CD14-positive monocyte (primary cell): ENCODE data around the gene GCKR. TPM values are rescaled to one million over a fixed set of nuclear protein-coding genes. Genes with fewer than 3 reads are reported as not detected.

ENCODE experiments used
- DNase-seq, 3 donors: peaks; one replicate each; pipeline ENCODE4 v3.0.0-alpha.2; 2011 to 2022
- H2AFZ ChIP-seq: 2 replicates; pipeline ENCODE4 v1.6.0; 2012; ENCODE audit warnings: mild to moderate bottlenecking, low read depth, low read length, inconsistent platforms; ENCODE audit not compliant: insufficient read depth, poor library complexity, severe bottlenecking
- H3K27ac ChIP-seq, 2 donors: 1 replicate in 1 of 2; 2 replicates in 1 of 2; pipeline ENCODE4 v1.5.1; 2012 to 2013; ENCODE audit warnings: low read length in 2 of 2, control low read depth in 1 of 2, inconsistent platforms in 1 of 2, low read depth in 1 of 2, mild to moderate bottlenecking in 1 of 2
- H3K27me3 ChIP-seq, 2 donors: one replicate each; pipeline versions ENCODE4 v1.6.0 to v1.6.1; 2011 to 2013; ENCODE audit warnings: low read length in 2 of 2; ENCODE audit not compliant: control insufficient read depth in 2 of 2, insufficient read depth in 2 of 2
- H3K36me3 ChIP-seq, 2 donors: replicated peaks in 1 of 2; 1 replicate in 1 of 2; 2 replicates in 1 of 2; pipeline versions ENCODE4 v1.5.1 to v1.6.1; 2012 to 2013; ENCODE audit warnings: low read length in 2 of 2, control low read depth in 1 of 2, inconsistent platforms in 1 of 2, mild to moderate bottlenecking in 1 of 2; ENCODE audit not compliant: insufficient read depth in 2 of 2, control insufficient read depth in 1 of 2
- H3K4me1 ChIP-seq, 2 donors: 1 replicate in 1 of 2; 2 replicates in 1 of 2; pipeline versions ENCODE4 v1.5.1 to v1.6.1; 2012 to 2013; ENCODE audit warnings: low read length in 2 of 2, control low read depth in 1 of 2, inconsistent platforms in 1 of 2, mild to moderate bottlenecking in 1 of 2, moderate library complexity in 1 of 2; ENCODE audit not compliant: insufficient read depth in 2 of 2, control insufficient read depth in 1 of 2
- H3K4me2 ChIP-seq: replicated peaks from 2 replicates; pipeline ENCODE3; 2012; ENCODE audit warnings: low read length, moderate library complexity, mild to moderate bottlenecking; ENCODE audit not compliant: poor library complexity, severe bottlenecking; ENCODE audit errors: extremely low read depth
- H3K4me3 ChIP-seq, 3 experiments: fragments of 200-600 bp in 1 of 3; sonication (generic) in 1 of 3; replicated peaks in 1 of 3; 1 replicate in 2 of 3; 2 replicates in 1 of 3; pipeline ENCODE4 v1.5.1; 2011 to 2013; ENCODE audit warnings: low read length in 3 of 3, mild to moderate bottlenecking in 3 of 3, control low read depth in 2 of 3, low read depth in 2 of 3, inconsistent platforms in 1 of 3, moderate library complexity in 1 of 3
- H3K79me2 ChIP-seq: 2 replicates; pipeline ENCODE4 v1.6.0; 2012; ENCODE audit warnings: mild to moderate bottlenecking, control low read depth, inconsistent platforms, low read length, moderate library complexity; ENCODE audit not compliant: insufficient read depth
- H3K9ac ChIP-seq: 2 replicates; pipeline ENCODE4 v1.6.0; 2017; ENCODE audit warnings: low read length, mild to moderate bottlenecking; ENCODE audit not compliant: insufficient read depth, poor library complexity, severe bottlenecking
- H3K9me3 ChIP-seq, 2 donors: replicated peaks in 1 of 2; 1 replicate in 1 of 2; 2 replicates in 1 of 2; pipeline versions ENCODE4 v1.5.1 to v1.6.1; 2012 to 2013; ENCODE audit warnings: low read length in 2 of 2, control low read depth in 1 of 2; ENCODE audit not compliant: control insufficient read depth in 1 of 2, insufficient read depth in 1 of 2
- H4K20me1 ChIP-seq: 2 replicates; pipeline ENCODE4 v1.6.0; 2012; ENCODE audit warnings: mild to moderate bottlenecking, low read length, control low read depth, moderate library complexity; ENCODE audit not compliant: insufficient read depth
- H3K27ac Mint-ChIP-seq, 7 donors: one replicate each; pipeline ENCODE4 v1.8.0; 2020; ENCODE audit warnings: mild to moderate bottlenecking in 7 of 7, mixed read lengths in 7 of 7, moderate library complexity in 6 of 7, inconsistent platforms in 2 of 7
- H3K27me3 Mint-ChIP-seq, 3 donors: one replicate each; pipeline ENCODE4 v1.8.0; 2021 to 2022; ENCODE audit warnings: low read depth in 3 of 3, mild to moderate bottlenecking in 3 of 3, mixed read lengths in 3 of 3, moderate library complexity in 3 of 3, inconsistent platforms in 1 of 3
- H3K36me3 Mint-ChIP-seq, 2 donors: one replicate each; pipeline ENCODE4 v1.8.0; 2020; ENCODE audit warnings: mixed read lengths in 2 of 2, inconsistent platforms in 1 of 2, mild to moderate bottlenecking in 1 of 2
- H3K4me1 Mint-ChIP-seq: one replicate; pipeline ENCODE4 v1.8.0; 2020; ENCODE audit warnings: mild to moderate bottlenecking, mixed read lengths
- H3K4me3 Mint-ChIP-seq, 2 donors: one replicate each; pipeline ENCODE4 v1.8.0; 2020; ENCODE audit warnings: mild to moderate bottlenecking in 2 of 2, mixed read lengths in 2 of 2, moderate library complexity in 1 of 2
- H3K9me3 Mint-ChIP-seq, 7 donors: one replicate each; pipeline ENCODE4 v1.8.0; 2020 to 2022; ENCODE audit warnings: mixed read lengths in 7 of 7, mild to moderate bottlenecking in 6 of 7, moderate library complexity in 6 of 7, inconsistent platforms in 2 of 7
- WGBS: methylation state at CpG from one replicate; pipeline ENCODE4 v1.1.5; 2013; ENCODE audit warnings: missing lambda C conversion rate; ENCODE audit not compliant: insufficient coverage; 5-methylcytosine and 5-hydroxymethylcytosine counted together
- intact Hi-C, 2 donors: fragments of 100-400 bp; cut with micrococcal nuclease; formaldehyde crosslinking; loops; one replicate each; pipeline versions ENCODE4 v1.15.0 to v1.15.1; 2023
- polyA plus RNA-seq, 3 donors: library from polyadenylated mRNA; depleted of rRNA in 1 of 3; unstranded in 2 of 3; stranded (reverse) in 1 of 3; fragments of 300-500 nt in 2 of 3; fragments of >200 nt in 1 of 3; fragmentation: Illumina TruSeq in 2 of 3; gene quantifications; 1 replicate in 2 of 3; 2 replicates in 1 of 3; pipeline ENCODE4 v1.2.3, GENCODE V29; 2012 to 2021
- TF ChIP-seq, protein P1 (sequence below): fragments of 200-600 bp; IDR thresholded peaks from one replicate; pipeline ENCODE4 v1.8.0; 2022; ENCODE audit warnings: antibody characterized with exemption, mild to moderate bottlenecking

GCKR gene
- polyA plus RNA-seq, 3 donors: not detected

DNA sequence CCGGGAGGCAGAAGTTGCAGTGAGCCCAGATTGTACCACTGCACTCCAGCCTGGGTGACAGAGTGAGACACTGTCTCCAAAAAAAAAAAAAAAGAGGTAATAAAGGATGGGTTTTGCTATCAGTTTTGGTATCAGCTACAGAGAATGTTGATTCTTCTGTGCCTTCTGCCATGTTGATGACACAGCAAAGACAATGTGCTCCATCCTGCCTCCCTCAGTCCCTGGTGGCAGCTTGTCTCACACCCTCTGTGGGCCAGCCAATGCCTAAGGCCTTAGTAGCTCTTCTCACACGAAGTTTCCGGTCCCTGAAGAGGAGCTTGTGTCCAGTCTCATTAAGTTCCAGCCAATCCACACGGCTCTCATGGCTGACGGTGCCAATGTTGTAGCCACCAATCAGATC, 24.7 kb upstream of the GCKR start:
- Histone ChIP-seq H3K36me3 (peaks cover 8 to 22% of the 10 kb centered on the region in 2 donors), H3K27ac (no peak overlapping the region), H3K79me2 (no peaks in the 10 kb centered on the region), H4K20me1 (no peaks in the 10 kb centered on the region), H3K4me1 (no peaks in the 10 kb centered on the region), H3K9me3 (no peaks in the 10 kb centered on the region), H3K4me3 (no peak overlapping the region), H3K27me3 (no peaks in the 10 kb centered on the region), H3K4me2 (no peak overlapping the region), H2AFZ (no peak overlapping the region), H3K9ac (no peak overlapping the region)
- WGBS: 96% methylated on average over 3 of the region's 5 CpGs
- H3K27me3 Mint-ChIP-seq: peaks cover 0 to 1% (median 0%) of the 10 kb centered on the region in 3 donors
- H3K9me3 Mint-ChIP-seq: no peaks in the 10 kb centered on the region
- H3K4me1 Mint-ChIP-seq: no peaks in the 10 kb centered on the region
- H3K4me3 Mint-ChIP-seq: no peak overlapping the region
- TF ChIP-seq, protein P1, sequence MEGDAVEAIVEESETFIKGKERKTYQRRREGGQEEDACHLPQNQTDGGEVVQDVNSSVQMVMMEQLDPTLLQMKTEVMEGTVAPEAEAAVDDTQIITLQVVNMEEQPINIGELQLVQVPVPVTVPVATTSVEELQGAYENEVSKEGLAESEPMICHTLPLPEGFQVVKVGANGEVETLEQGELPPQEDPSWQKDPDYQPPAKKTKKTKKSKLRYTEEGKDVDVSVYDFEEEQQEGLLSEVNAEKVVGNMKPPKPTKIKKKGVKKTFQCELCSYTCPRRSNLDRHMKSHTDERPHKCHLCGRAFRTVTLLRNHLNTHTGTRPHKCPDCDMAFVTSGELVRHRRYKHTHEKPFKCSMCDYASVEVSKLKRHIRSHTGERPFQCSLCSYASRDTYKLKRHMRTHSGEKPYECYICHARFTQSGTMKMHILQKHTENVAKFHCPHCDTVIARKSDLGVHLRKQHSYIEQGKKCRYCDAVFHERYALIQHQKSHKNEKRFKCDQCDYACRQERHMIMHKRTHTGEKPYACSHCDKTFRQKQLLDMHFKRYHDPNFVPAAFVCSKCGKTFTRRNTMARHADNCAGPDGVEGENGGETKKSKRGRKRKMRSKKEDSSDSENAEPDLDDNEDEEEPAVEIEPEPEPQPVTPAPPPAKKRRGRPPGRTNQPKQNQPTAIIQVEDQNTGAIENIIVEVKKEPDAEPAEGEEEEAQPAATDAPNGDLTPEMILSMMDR: no peak
- H3K36me3 Mint-ChIP-seq: peaks cover 21 to 24% of the 10 kb centered on the region in 2 donors
- H3K27ac Mint-ChIP-seq: peak overlapping the region in 1 of 7 donors; percentile 47
- intact Hi-C loops: no loop called here
- DNase-seq: no peak

DNA sequence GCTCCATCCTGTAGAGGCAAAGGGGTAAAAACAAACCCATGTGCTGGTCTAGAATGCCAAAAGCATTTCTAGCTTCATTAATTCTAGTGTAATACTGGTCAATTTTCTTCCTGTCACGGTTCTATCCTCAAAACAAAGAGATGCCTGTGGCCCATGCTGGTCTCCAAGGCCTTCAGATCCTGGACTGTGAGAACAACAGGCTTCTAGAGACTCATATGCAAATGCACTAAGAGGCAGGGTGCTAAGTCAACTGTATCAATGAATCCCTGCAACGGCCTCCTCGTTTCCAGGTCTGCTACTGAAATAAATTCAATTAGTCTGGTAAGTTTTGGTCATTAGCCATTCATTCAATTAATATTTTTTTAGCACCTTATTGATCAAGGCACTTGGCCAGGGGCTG, 11.1 kb upstream of the GCKR start:
- no peaks in the 10 kb centered on the region for H4K20me1 ChIP-seq
- Mint-ChIP-seq H3K4me1 (peaks cover 17% of the 10 kb centered on the region), H3K27ac (no peak overlapping the region), H3K27me3 (peaks cover 0 to 1% (median 0%) of the 10 kb centered on the region in 3 donors), H3K36me3 (peaks cover 5 to 15% of the 10 kb centered on the region in 2 donors), H3K9me3 (no peaks in the 10 kb centered on the region), H3K4me3 (no peak overlapping the region)
- TF ChIP-seq, protein P1: no peak
- H2AFZ ChIP-seq: no peak overlapping the region
- no peaks in the 10 kb centered on the region for H3K79me2 ChIP-seq
- no peak overlapping the region for H3K27ac ChIP-seq
- no peaks in the 10 kb centered on the region for H3K27me3 ChIP-seq
- intact Hi-C loops: no loop called here
- H3K9me3 ChIP-seq: no peaks in the 10 kb centered on the region
- no peak overlapping the region for H3K4me3 ChIP-seq
- no peak for DNase-seq
- no peak overlapping the region for H3K9ac ChIP-seq
- H3K4me2 ChIP-seq: no peak overlapping the region
- peaks cover 12 to 16% of the 10 kb centered on the region in 2 donors for H3K4me1 ChIP-seq
- peaks cover 3 to 21% of the 10 kb centered on the region in 2 donors for H3K36me3 ChIP-seq
- 100% methylated on average over 1 of the region's 3 CpGs for WGBS
